Activated naive CD4-positive, alpha-beta T cell treated with anti-CD3 and anti-CD28 coated beads, Interleukin-2, amount 10 ng/mL, durations not matched to agents 7 days and 5 days (primary cell): ENCODE measurements around the gene ELMO1.
"Not testable (repeated sequence)": the region's sequence is repeated elsewhere in the genome, so short reads cannot be mapped to it uniquely, and the experiment has no call there.

Experiments
- CTCF ChIA-PET: fragments of 350-600 bp; sonication (Branson Sonifier 250); formaldehyde crosslinking; loops from one replicate; lab custom pipeline; 2021; ENCODE audit warnings: antibody characterized with exemption; lab: Charles Lee
- DNase-seq: peaks from one replicate; pipeline ENCODE4 v3.0.0-alpha.2; 2020
- H3K27ac Mint-ChIP-seq: one replicate; pipeline ENCODE4 v1.8.0; 2021; ENCODE audit warnings: mild to moderate bottlenecking, moderate library complexity, mixed read lengths
- H3K27me3 Mint-ChIP-seq: one replicate; pipeline ENCODE4 v1.8.0; 2021; ENCODE audit warnings: mild to moderate bottlenecking, mixed read lengths
- H3K36me3 Mint-ChIP-seq: one replicate; pipeline ENCODE4 v1.8.0; 2021; ENCODE audit warnings: mixed read lengths
- H3K4me1 Mint-ChIP-seq: one replicate; pipeline ENCODE4 v1.8.0; 2021; ENCODE audit warnings: mixed read lengths
- H3K4me3 Mint-ChIP-seq: one replicate; pipeline ENCODE4 v1.8.0; 2021; ENCODE audit warnings: mild to moderate bottlenecking, moderate library complexity, mixed read lengths
- H3K9me3 Mint-ChIP-seq: one replicate; pipeline ENCODE4 v1.8.0; 2021; ENCODE audit warnings: mixed read lengths

Gene ELMO1

GRCh38 chr7:37153376-37153775 is 295.3 kb downstream of the ELMO1 start:
- H3K4me1 Mint-ChIP-seq: peaks cover 3% of the 10 kb centered on the region
- no peak for DNase-seq
- CTCF ChIA-PET: no interaction called here
- H3K36me3 Mint-ChIP-seq: peaks cover 45% of the 10 kb centered on the region
- H3K27me3 Mint-ChIP-seq: no peaks in the 10 kb centered on the region
- no peak overlapping the region for H3K27ac Mint-ChIP-seq
- no peak overlapping the region for H3K4me3 Mint-ChIP-seq
- peaks cover 8% of the 10 kb centered on the region for H3K9me3 Mint-ChIP-seq

DNA sequence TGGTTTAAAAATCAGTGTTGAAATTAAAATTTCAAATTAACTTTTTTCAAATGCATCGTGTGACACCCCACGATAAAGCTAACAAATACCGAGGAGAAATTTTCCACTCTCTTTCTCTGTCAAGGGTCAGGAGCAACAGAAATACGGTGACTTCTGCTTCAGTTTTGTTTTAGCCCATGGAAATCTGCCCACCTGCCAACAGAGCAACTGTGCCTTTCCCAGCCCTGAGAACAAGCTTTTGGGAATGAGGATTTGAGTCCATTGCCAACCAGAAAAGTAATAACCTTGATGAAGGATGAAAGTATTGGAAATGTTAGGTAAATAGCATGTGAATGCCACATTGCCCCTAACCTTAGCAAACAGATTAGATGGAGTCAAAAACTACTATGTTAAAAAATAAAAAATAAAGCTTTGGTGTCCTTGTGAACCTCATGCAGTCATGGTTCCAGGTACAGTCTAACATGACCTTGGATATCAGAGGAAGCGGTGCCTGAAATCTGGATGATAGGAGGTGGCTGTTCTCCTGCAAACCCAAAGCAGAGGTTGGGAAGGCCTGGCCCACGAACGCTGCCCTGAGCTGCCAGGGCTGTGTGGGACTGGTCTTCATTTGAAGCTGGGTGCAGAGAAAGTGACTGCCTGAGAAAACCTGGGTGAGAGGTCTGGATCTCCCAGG is 296.8 kb downstream of the ELMO1 start:
- no peaks in the 10 kb centered on the region for H3K27me3 Mint-ChIP-seq
- no peak overlapping the region for H3K27ac Mint-ChIP-seq
- H3K4me1 Mint-ChIP-seq: peaks cover 3% of the 10 kb centered on the region
- DNase-seq: no peak
- peaks cover 46% of the 10 kb centered on the region for H3K36me3 Mint-ChIP-seq
- CTCF ChIA-PET: no interaction called here
- H3K4me3 Mint-ChIP-seq: no peak overlapping the region
- H3K9me3 Mint-ChIP-seq: peaks cover 2% of the 10 kb centered on the region

DNA sequence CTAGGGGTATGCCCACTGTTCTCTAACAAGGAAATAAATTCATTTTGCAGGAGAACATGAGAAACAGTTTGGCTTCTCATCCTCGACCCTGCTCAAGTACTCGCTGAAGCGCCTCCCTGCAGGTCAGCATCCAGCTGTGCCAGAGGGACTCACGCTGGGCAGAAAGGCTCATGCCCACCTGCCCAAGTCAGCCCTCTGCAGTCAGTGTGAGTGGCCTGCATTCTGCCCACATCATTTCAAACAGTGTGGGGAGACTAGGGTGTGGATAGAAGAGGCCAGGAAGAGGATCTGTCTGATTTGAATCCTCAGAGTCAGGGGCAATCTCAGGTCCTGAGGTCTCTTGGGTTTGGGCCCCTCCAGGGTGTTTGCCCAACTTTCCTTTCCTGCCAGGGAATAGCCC is 297.8 kb downstream of the ELMO1 start:
- H3K4me1 Mint-ChIP-seq: no peaks in the 10 kb centered on the region
- H3K27me3 Mint-ChIP-seq: no peaks in the 10 kb centered on the region
- H3K36me3 Mint-ChIP-seq: peaks cover 41% of the 10 kb centered on the region
- no peak overlapping the region for H3K27ac Mint-ChIP-seq
- H3K4me3 Mint-ChIP-seq: no peak overlapping the region
- peaks cover 2% of the 10 kb centered on the region for H3K9me3 Mint-ChIP-seq
- no peak for DNase-seq
- CTCF ChIA-PET: no interaction called here

GRCh38 chr7:37150180-37150579 is 298.5 kb downstream of the ELMO1 start:
- no peak overlapping the region for H3K27ac Mint-ChIP-seq

DNA sequence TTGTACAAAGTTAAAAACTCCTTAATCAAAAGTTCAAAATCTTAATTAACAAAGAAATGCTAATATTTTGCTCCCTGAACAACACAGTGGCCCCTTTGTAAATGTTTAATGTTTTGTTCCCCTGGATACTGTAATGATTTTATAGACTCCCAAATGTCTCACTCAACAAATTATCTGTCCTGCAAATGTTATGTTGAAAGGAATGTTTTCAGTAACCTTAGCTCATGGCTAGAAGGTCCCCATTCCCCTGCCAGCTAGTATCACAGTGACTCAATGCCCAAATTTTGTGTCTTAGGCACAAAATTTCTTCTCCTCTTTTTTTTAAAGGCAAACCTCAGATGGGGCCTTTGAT is 298.9 kb downstream of the ELMO1 start:
- Mint-ChIP-seq H3K4me3 (no peak overlapping the region), H3K9me3 (no peaks in the 10 kb centered on the region), H3K27me3 (no peaks in the 10 kb centered on the region), H3K4me1 (no peaks in the 10 kb centered on the region), H3K36me3 (peaks cover 36% of the 10 kb centered on the region), H3K27ac (no peak overlapping the region)
- DNase-seq: no peak
- CTCF ChIA-PET: no interaction called here

More at GRCh38 chr7:37150180-37150579, 298.5 kb downstream of the ELMO1 start:
- H3K27me3 Mint-ChIP-seq: no peaks in the 10 kb centered on the region
- peaks cover under 1% of the 10 kb centered on the region for H3K9me3 Mint-ChIP-seq
- H3K36me3 Mint-ChIP-seq: peaks cover 39% of the 10 kb centered on the region
- no peak overlapping the region for H3K4me3 Mint-ChIP-seq
- DNase-seq: no peak
- no peaks in the 10 kb centered on the region for H3K4me1 Mint-ChIP-seq
- CTCF ChIA-PET: no interaction called here

GRCh38 chr7:37149051-37149772 is 299.5 kb downstream of the ELMO1 start:
- Mint-ChIP-seq H3K4me3 (no peak overlapping the region), H3K27ac (no peak overlapping the region), H3K9me3 (no peaks in the 10 kb centered on the region), H3K27me3 (no peaks in the 10 kb centered on the region), H3K4me1 (no peaks in the 10 kb centered on the region), H3K36me3 (peaks cover 31% of the 10 kb centered on the region)
- no peak for DNase-seq
- CTCF ChIA-PET: no interaction called here

DNA sequence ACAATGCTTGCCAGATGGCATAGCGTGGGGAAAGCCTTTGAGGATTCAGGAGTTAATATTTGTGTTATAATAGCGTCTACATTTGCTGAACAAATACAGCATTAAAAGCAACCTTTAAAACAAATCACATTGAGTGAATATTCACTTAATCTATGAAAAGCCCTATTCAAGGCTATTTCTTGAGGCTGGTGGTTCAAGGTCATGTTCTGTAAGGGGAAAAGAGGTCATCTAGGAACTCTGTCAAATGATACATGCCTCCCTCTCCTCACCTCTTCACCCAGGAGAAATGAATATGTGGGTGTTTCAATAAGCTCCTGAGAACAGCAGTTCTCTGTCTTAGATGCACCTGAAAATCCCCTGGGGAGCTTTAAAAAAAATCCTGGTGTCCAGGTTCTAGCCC is 303.0 kb downstream of the ELMO1 start:
- Mint-ChIP-seq H3K27me3 (no peaks in the 10 kb centered on the region), H3K27ac (no peak overlapping the region), H3K9me3 (peaks cover 8% of the 10 kb centered on the region), H3K36me3 (peaks cover 37% of the 10 kb centered on the region), H3K4me1 (no peaks in the 10 kb centered on the region), H3K4me3 (no peak overlapping the region)
- DNase-seq: no peak
- CTCF ChIA-PET: interaction anchor here (1.3 kb wide), 1 partner anchor 53 kb away, joined by 3 read pairs; no protein-coding TSS in a partner anchor

DNA sequence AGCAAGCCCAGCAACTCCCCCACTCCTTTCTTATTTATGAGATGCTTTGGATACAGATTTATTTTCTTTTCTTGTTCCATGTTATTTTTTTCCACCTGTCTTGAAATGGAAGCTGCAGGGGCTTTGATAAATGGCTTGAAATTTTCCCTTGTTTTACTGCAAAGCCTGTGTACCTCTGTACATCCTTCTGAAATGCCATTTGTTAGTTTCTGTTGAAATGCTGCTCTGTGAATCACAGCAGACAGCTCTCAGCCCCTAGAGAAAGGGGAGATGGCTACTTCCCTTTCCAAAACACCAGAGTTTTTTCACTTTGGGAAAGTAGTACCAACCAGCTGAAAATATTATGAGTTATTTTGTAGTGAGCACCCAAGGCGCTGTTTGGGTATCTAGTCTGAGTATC is 304.2 kb downstream of the ELMO1 start:
- CTCF ChIA-PET: no interaction called here
- H3K4me3 Mint-ChIP-seq: no peak overlapping the region
- no peak overlapping the region for H3K27ac Mint-ChIP-seq
- no peaks in the 10 kb centered on the region for H3K4me1 Mint-ChIP-seq
- H3K36me3 Mint-ChIP-seq: peaks cover 45% of the 10 kb centered on the region
- H3K27me3 Mint-ChIP-seq: no peaks in the 10 kb centered on the region
- DNase-seq: no peak
- peaks cover 18% of the 10 kb centered on the region for H3K9me3 Mint-ChIP-seq

DNA sequence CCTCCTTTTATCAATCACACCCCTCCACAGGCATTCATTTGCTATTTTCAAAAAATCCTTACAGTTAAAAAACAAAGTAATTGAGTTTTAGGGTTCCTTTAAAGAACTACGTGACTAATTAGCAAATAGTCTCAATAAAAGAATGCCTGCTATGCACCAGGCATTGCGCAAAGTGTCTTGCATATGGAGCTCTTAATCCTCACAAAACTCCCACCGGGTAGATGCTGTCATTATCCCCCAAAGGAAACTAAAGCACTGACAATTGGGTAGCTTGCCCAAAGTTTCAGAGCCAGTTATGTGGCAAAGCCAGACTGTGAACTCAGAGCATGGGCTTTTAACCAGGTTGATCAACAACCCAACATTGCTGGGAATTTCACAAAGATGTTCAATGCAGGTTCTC is 305.7 kb downstream of the ELMO1 start:
- Mint-ChIP-seq H3K4me1 (no peaks in the 10 kb centered on the region), H3K27ac (no peak overlapping the region), H3K4me3 (no peak overlapping the region), H3K9me3 (peaks cover 27% of the 10 kb centered on the region), H3K36me3 (peaks cover 52% of the 10 kb centered on the region), H3K27me3 (no peaks in the 10 kb centered on the region)
- CTCF ChIA-PET: no interaction called here
- no peak for DNase-seq

DNA sequence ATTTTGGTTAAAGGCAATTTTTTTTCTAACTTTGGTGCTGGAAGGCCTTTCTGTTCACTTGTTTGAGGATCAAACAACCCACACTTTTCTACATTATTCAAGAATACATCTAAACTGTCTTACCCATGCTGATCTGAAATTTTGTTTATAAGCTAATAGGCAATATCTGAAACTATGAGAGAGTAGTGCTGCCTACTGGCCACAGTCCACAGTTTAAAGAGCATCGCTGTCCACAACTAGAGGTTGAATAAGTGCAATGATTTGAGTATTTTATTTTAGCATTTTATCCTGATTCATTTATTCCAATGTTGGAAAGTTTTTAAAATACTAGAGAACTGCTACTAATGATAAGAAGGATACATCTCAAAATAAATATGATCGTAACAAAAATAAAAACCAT is 306.9 kb downstream of the ELMO1 start:
- Mint-ChIP-seq H3K4me1 (no peaks in the 10 kb centered on the region), H3K27ac (no peak overlapping the region), H3K4me3 (no peak overlapping the region), H3K9me3 (peaks cover 34% of the 10 kb centered on the region), H3K36me3 (peaks cover 47% of the 10 kb centered on the region), H3K27me3 (no peaks in the 10 kb centered on the region)
- CTCF ChIA-PET: no interaction called here
- DNase-seq: no peak

- CTCF ChIA-PET, H3K27me3 Mint-ChIP-seq, H3K4me1 Mint-ChIP-seq, DNase-seq, H3K27ac Mint-ChIP-seq, H3K4me3 Mint-ChIP-seq: not testable (repeated sequence)
- Mint-ChIP-seq H3K9me3 (peaks cover 14% of the 10 kb centered on the region), H3K36me3 (peaks cover 77% of the 10 kb centered on the region)
Observed at GRCh38 chr7:37133902-37134301, 314.8 kb downstream of the ELMO1 start.

DNA sequence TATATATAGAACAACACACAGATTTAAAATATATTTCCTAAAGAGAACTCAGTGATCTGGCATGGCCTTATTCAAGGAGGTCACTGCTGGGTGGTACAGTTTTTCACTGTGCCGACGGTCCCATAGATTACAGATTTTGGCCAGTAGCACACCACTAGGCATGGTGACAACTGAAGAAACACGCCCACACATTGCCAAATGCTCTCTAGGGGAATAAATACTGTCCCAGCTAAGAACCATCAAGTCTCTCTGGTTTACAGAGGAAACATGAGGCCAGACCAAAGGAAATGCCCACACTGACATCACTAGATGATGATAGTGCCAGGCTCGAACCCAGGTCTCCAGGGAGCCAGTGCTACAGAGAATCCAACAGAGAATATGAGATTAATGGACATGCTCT is 316.8 kb downstream of the ELMO1 start:
- Mint-ChIP-seq H3K36me3 (peaks cover 87% of the 10 kb centered on the region), H3K4me3 (no peak overlapping the region), H3K4me1 (no peaks in the 10 kb centered on the region), H3K9me3 (peaks cover 4% of the 10 kb centered on the region), H3K27ac (no peak overlapping the region), H3K27me3 (no peaks in the 10 kb centered on the region)
- CTCF ChIA-PET: no interaction called here
- no peak for DNase-seq

GRCh38 chr7:37129035-37129425 is 319.6 kb downstream of the ELMO1 start:
- CTCF ChIA-PET: no interaction called here
- H3K27ac Mint-ChIP-seq: no peak overlapping the region

DNA sequence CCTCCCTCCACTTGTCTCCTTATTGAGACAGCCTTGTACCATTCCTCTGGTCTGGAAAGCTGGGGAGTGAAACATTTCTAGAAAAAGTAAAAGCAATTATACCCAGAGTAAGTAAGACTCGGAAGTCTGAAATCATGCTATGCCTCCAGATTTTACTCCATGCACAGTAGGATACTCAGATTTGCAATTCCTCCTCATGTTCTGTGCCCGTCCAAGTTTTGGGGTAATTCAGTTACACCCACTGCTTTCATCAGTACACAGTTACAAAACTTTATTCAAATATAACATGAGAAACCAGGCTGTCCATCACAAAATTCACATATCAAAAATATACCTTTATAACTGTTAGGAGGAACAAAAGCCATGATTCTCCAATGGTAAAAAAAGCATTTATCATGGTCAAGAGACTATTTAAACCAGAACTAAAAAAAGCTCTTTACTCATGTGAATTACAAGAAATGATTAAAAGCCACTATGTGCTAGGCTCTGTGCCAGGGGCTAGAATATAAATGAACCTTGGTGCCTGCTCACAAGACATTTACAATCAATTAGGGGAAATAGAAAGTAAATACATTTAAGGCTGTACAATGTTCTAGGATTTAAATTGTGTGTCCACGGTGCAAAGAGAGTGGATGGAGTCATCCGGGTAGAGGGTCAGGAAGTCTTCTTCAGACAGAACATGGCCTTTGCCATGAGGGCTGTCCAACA is 320.2 kb downstream of the ELMO1 start:
- Mint-ChIP-seq H3K4me3 (no peak overlapping the region), H3K27me3 (no peaks in the 10 kb centered on the region), H3K4me1 (no peaks in the 10 kb centered on the region), H3K36me3 (peaks cover 80% of the 10 kb centered on the region), H3K27ac (no peak overlapping the region), H3K9me3 (peaks cover 15% of the 10 kb centered on the region)
- DNase-seq: no peak
- CTCF ChIA-PET: no interaction called here

More at GRCh38 chr7:37129035-37129425, 319.6 kb downstream of the ELMO1 start:
- Mint-ChIP-seq H3K9me3 (peaks cover 15% of the 10 kb centered on the region), H3K4me1 (no peaks in the 10 kb centered on the region), H3K4me3 (no peak overlapping the region), H3K27me3 (no peaks in the 10 kb centered on the region), H3K36me3 (peaks cover 82% of the 10 kb centered on the region)
- no peak for DNase-seq
